K562 (cell line): ENCODE results near the gene PGAM2. TPM values are rescaled to one million over a fixed set of nuclear protein-coding genes. Genes with fewer than 3 reads are reported as not detected.

Experiments used
- BACH1 ChIP-seq: fragments of 200-800 bp; sonication (Bioruptor generic); IDR thresholded peaks from 2 replicates; pipeline ENCODE4 v1.6.1; 2016; ENCODE audit warnings: missing genetic modification characterization, missing compliant biosample characterization
- CBX1 ChIP-seq: sonication (generic); IDR thresholded peaks from 2 replicates; pipeline ENCODE4 v1.6.1; 2016; ENCODE audit warnings: antibody characterized with exemption, low read depth, mild to moderate bottlenecking
- FOXA3 ChIP-seq, 2 experiments: fragments of 450-650 bp in 1 of 2; sonication (generic) in 1 of 2; formaldehyde crosslinking; IDR thresholded peaks in 1 of 2; conservative IDR thresholded peaks in 1 of 2; 2 replicates each; pipeline versions ENCODE4 v1.4.0 to v1.8.0; 2020 to 2022; ENCODE audit warnings: mild to moderate bottlenecking in 2 of 2, missing genetic modification reagents in 1 of 2
- GABPB1 ChIP-seq: sonication (generic); formaldehyde crosslinking; IDR thresholded peaks from 2 replicates; pipeline ENCODE4 v1.8.0; 2022; ENCODE audit warnings: mild to moderate bottlenecking, missing genetic modification reagents
- HDAC6 ChIP-seq: IDR thresholded peaks from 2 replicates; pipeline ENCODE4 v1.6.1; 2012; ENCODE audit warnings: low read depth, mild to moderate bottlenecking, control low read depth, inconsistent platforms, low read length, moderate library complexity
- KDM5B ChIP-seq: fragments of 200-600 bp; sonication (generic); IDR thresholded peaks from 2 replicates; pipeline ENCODE4 v1.6.1; 2012; ENCODE audit warnings: low read depth, mild to moderate bottlenecking, moderate library complexity, low read length, control low read depth, inconsistent platforms; ENCODE audit not compliant: insufficient replicate concordance
- KLF10 ChIP-seq: fragments of 250-450 bp; sonication (Bioruptor Pico); IDR thresholded peaks from 2 replicates; pipeline ENCODE4 v1.6.1; 2021; ENCODE audit warnings: matching md5 sums
- KLF16 ChIP-seq: IDR thresholded peaks from 2 replicates; pipeline ENCODE4 v1.6.1; 2016; ENCODE audit warnings: antibody characterized with exemption
- MAFK ChIP-seq: IDR thresholded peaks from 2 replicates; pipeline ENCODE4 v1.6.1; 2011; ENCODE audit warnings: low read length, improper control_type of control experiment
- MAZ ChIP-seq, 2 experiments: fragments of 450-650 bp in 1 of 2; sonication (generic) in 1 of 2; formaldehyde crosslinking; IDR thresholded peaks in 1 of 2; conservative IDR thresholded peaks in 1 of 2; 2 replicates each; pipeline versions ENCODE4 v1.4.0 to v1.5.0; 2020; ENCODE audit warnings: mild to moderate bottlenecking in 1 of 2, missing genetic modification reagents in 1 of 2
- MIER1 ChIP-seq: fragments of 450-650 bp; IDR thresholded peaks from 2 replicates; pipeline ENCODE4 v1.6.1; 2016; ENCODE audit warnings: antibody characterized with exemption, mild to moderate bottlenecking, low read depth
- MXI1 ChIP-seq: IDR thresholded peaks from 2 replicates; pipeline ENCODE4 v1.6.1; 2011; ENCODE audit warnings: low read depth, mild to moderate bottlenecking, improper control_type of control experiment, low read length
- NCOA6 ChIP-seq: fragments of 450-650 bp; IDR thresholded peaks from 2 replicates; pipeline ENCODE4 v1.6.1; 2017; ENCODE audit warnings: mild to moderate bottlenecking
- NR4A1 ChIP-seq, 2 experiments: fragments of 250-450 bp in 1 of 2; fragments of 450-650 bp in 1 of 2; sonication (Bioruptor Pico) in 1 of 2; IDR thresholded peaks; 2 replicates each; pipeline versions ENCODE4 v1.4.0 to v1.6.1; 2016 to 2020; ENCODE audit warnings: mild to moderate bottlenecking in 2 of 2, missing compliant biosample characterization in 1 of 2, missing genetic modification characterization in 1 of 2, moderate library complexity in 1 of 2
- POLR2AphosphoS5 ChIP-seq: IDR thresholded peaks from 2 replicates; pipeline ENCODE4 v1.6.1; 2011; ENCODE audit warnings: mild to moderate bottlenecking, low read depth, low read length, moderate library complexity; ENCODE audit not compliant: control insufficient read depth, insufficient read depth
- SMARCB1 ChIP-seq: IDR thresholded peaks from 2 replicates; pipeline ENCODE4 v1.6.1; 2011; ENCODE audit warnings: improper control_type of control experiment, low read depth; ENCODE audit not compliant: insufficient read length
- SMARCC2 ChIP-seq: fragments of 450-650 bp; IDR thresholded peaks from 2 replicates; pipeline ENCODE4 v1.6.1; 2017; ENCODE audit warnings: antibody characterized with exemption, moderate library complexity, mild to moderate bottlenecking, low read depth
- SMC3 ChIP-seq: conservative IDR thresholded peaks from 2 replicates; pipeline ENCODE4 v1.6.1; 2011; ENCODE audit warnings: low read depth, low read length, improper control_type of control experiment; ENCODE audit not compliant: insufficient read depth
- SPI1 ChIP-seq: IDR thresholded peaks from 2 replicates; pipeline ENCODE4 v1.6.1; 2011; ENCODE audit warnings: low read depth, low read length, control low read depth, borderline replicate concordance
- STAT5B ChIP-seq: fragments of 250-450 bp; sonication (Bioruptor Pico); IDR thresholded peaks from 2 replicates; pipeline ENCODE4 v1.8.0; 2021; ENCODE audit warnings: mild to moderate bottlenecking, inconsistent platforms
- TBL1XR1 ChIP-seq, 2 experiments: IDR thresholded peaks; 2 replicates each; pipeline ENCODE4 v1.6.1; 2012; ENCODE audit warnings: improper control_type of control experiment in 2 of 2, low read length in 2 of 2, mild to moderate bottlenecking in 1 of 2
- TCFL5 ChIP-seq: fragments of 250-450 bp; sonication (Bioruptor Pico); conservative IDR thresholded peaks from 2 replicates; pipeline ENCODE4 v1.6.1; 2021; ENCODE audit warnings: mild to moderate bottlenecking, moderate library complexity, matching md5 sums
- TFAM ChIP-seq: fragments of 250-450 bp; sonication (Bioruptor Pico); conservative IDR thresholded peaks from 2 replicates; pipeline ENCODE4 v1.5.0; 2021; ENCODE audit warnings: mild to moderate bottlenecking, moderate library complexity
- THAP12 ChIP-seq: fragments of 250-450 bp; sonication (Bioruptor Pico); IDR thresholded peaks from 2 replicates; pipeline ENCODE4 v1.9.0; 2021; ENCODE audit warnings: mild to moderate bottlenecking, inconsistent platforms
- U2AF1 ChIP-seq: fragments of 200-400 bp; formaldehyde crosslinking; optimal IDR thresholded peaks from 2 replicates; pipeline ENCODE3; 2017; ENCODE audit warnings: mild to moderate bottlenecking, low read depth, low read length, moderate library complexity
- ZC3H8 ChIP-seq: fragments of 450-650 bp; IDR thresholded peaks from 2 replicates; pipeline ENCODE4 v1.6.1; 2017
- ZNF175 ChIP-seq: fragments of 200-800 bp; sonication (Bioruptor generic); IDR thresholded peaks from 2 replicates; pipeline ENCODE4 v1.6.1; 2016; ENCODE audit warnings: low read depth, mild to moderate bottlenecking, missing genetic modification characterization, missing compliant biosample characterization
- ZNF347 ChIP-seq: fragments of 450-650 bp; formaldehyde crosslinking; IDR thresholded peaks from 2 replicates; pipeline ENCODE4 v1.4.0; 2020; ENCODE audit warnings: low read depth, mild to moderate bottlenecking, moderate library complexity
- ZNF583 ChIP-seq: fragments of 250-450 bp; sonication (Bioruptor Pico); IDR thresholded peaks from 2 replicates; pipeline ENCODE4 v1.4.0; 2020
- polyA plus RNA-seq, 8 experiments: library from polyadenylated mRNA; depleted of rRNA in 4 of 8; stranded (reverse) in 5 of 8; unstranded in 3 of 8; fragments of >200 nt; fragmentation: Nextera tagmentation in 2 of 8; fragmentation: Illumina TruSeq in 1 of 8; extraction: Ambion mirVana in 2 of 8; extraction: Trizol in 1 of 8; gene quantifications; 2 replicates each; pipeline versions ENCODE4 v1.2.1 to v1.2.3, GENCODE V29; 2011 to 2014; ENCODE audit warnings: inconsistent platforms in 1 of 8, missing spikeins in 1 of 8
- total RNA-seq, 7 experiments: library from RNA; depleted of rRNA in 6 of 7; stranded (reverse); fragments of >200 nt in 6 of 7; fragmentation: Illumina TruSeq in 2 of 7; extraction: Trizol in 2 of 7; gene quantifications; 2 replicates each; pipeline versions ENCODE4 v1.2.1 to v1.2.3, GENCODE V29; 2011 to 2021; ENCODE audit warnings: low replicate concordance in 1 of 7

The PGAM2 gene
- total and polyA plus RNA-seq, 9 of the 15 experiments (the other 6 are each of a cell fraction or from before 2014, with no cell fraction given) = not detected

GRCh38 chr7:44081266-44081748 is 15.9 kb upstream of the PGAM2 start (continued):
- TF ChIP-seq HDAC6 = no peak
- no peak for TF ChIP-seq SPI1
- no peak for TF ChIP-seq BACH1 (tag)
- TF ChIP-seq SMARCB1 = no peak
- TF ChIP-seq U2AF1 = no peak
- peak in 1 of 2 experiments; percentile 80; a peak in 2 of 4 replicates for TF ChIP-seq TBL1XR1 (IDR thresholded peaks at IDR 0.05; ENCODE audit: low read length in 2 of 2)
- no peak for TF ChIP-seq KLF10 (CRISPR knock-in tag)
- TF ChIP-seq NR4A1 (CRISPR knock-in tag; IDR thresholded peaks at IDR 0.05) = no peak
- TF ChIP-seq NR4A1 (tag; IDR thresholded peaks at IDR 0.05) = peak; percentile 87; the same call in 1 of the 2 replicates
- TF ChIP-seq POLR2AphosphoS5 = peak; percentile 97
- no peak for TF ChIP-seq TCFL5 (CRISPR knock-in tag)
- TF ChIP-seq ZNF175 = peak; percentile 78; the same call in 1 of the 2 replicates
- peak; percentile 19 to 57; a peak in 3 of 4 replicates for TF ChIP-seq MAZ (CRISPR knock-in tag; conservative IDR thresholded peaks at IDR 0.05 in 1 of 2, IDR thresholded peaks at IDR 0.05 in 1 of 2)
- no peak for TF ChIP-seq MIER1
- 0 out of 4 replicates have a peak, but pooled peaks have one; percentile 32 to 56 for TF ChIP-seq FOXA3 (CRISPR knock-in tag; conservative IDR thresholded peaks at IDR 0.05 in 1 of 2, IDR thresholded peaks at IDR 0.05 in 1 of 2)
- no peak for TF ChIP-seq CBX1
- no peak for TF ChIP-seq ZC3H8
- no peak for TF ChIP-seq THAP12
- peak; percentile 59; the same call in 1 of the 2 replicates for TF ChIP-seq ZNF583
- no peak for TF ChIP-seq ZNF347 (CRISPR knock-in tag)
- TF ChIP-seq TFAM (CRISPR knock-in tag) = no peak
- TF ChIP-seq NCOA6 = no peak
- TF ChIP-seq GABPB1 (CRISPR knock-in tag) = no peak
- TF ChIP-seq STAT5B = no peak
- TF ChIP-seq SMC3 = no peak
- TF ChIP-seq MAFK = 0 out of 2 replicates have a peak, but pooled peaks have one; percentile 9
- peak; percentile 98 for TF ChIP-seq KLF16
- 0 out of 2 replicates have a peak, but pooled peaks have one; percentile 54 for TF ChIP-seq SMARCC2
- TF ChIP-seq MXI1 = peak; percentile 75; the same call in 1 of the 2 replicates
- no peak for TF ChIP-seq KDM5B
